Measurements from ENCODE around the gene COL12A1.

DNA sequence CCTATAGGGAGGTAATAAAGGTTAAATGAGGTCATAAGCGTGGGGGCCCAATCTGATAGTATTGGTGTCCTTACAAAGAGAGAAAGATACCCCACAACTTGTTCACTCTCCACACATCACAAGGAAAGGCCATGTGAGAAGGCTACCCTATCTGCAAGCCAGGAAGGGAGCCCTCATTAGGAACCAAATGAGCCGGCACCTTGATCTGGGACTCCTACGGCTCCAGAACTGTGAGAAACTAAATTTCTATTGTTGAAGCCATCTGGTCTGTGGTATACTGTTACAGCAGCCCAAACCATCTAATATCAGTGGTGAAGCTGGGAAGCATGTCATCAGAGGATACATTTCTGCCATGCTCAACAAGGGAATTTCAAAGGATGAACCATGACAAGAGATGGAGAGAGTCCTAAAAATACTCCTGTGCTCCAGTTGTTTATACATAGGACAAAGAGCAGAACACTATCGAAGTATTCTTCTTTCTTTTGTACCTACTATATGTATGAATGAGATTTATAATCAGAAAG is 27.3 kb upstream of the COL12A1 start:
- TF ChIP-seq, protein P1, sequence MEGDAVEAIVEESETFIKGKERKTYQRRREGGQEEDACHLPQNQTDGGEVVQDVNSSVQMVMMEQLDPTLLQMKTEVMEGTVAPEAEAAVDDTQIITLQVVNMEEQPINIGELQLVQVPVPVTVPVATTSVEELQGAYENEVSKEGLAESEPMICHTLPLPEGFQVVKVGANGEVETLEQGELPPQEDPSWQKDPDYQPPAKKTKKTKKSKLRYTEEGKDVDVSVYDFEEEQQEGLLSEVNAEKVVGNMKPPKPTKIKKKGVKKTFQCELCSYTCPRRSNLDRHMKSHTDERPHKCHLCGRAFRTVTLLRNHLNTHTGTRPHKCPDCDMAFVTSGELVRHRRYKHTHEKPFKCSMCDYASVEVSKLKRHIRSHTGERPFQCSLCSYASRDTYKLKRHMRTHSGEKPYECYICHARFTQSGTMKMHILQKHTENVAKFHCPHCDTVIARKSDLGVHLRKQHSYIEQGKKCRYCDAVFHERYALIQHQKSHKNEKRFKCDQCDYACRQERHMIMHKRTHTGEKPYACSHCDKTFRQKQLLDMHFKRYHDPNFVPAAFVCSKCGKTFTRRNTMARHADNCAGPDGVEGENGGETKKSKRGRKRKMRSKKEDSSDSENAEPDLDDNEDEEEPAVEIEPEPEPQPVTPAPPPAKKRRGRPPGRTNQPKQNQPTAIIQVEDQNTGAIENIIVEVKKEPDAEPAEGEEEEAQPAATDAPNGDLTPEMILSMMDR (IDR thresholded peaks at IDR 0.05) = no peak
- TF ChIP-seq EZH2phosphoT487 (IDR thresholded peaks at IDR 0.05) (no peak), EZH2 (IDR thresholded peaks at IDR 0.05) (no peak)
